Liver (tissue), 3 donors: ENCODE measurements around the gene MCF2L2.

Experiments used
- ATF3 ChIP-seq: IDR thresholded peaks from 2 replicates; pipeline ENCODE4 v1.6.1; 2016; ENCODE audit warnings: antibody characterized with exemption
- EGR1 ChIP-seq, 2 donors: IDR thresholded peaks; 2 replicates each; pipeline ENCODE4 v1.6.1; 2016 to 2018; ENCODE audit warnings: antibody characterized with exemption in 2 of 2, low read depth in 2 of 2
- GABPA ChIP-seq, 2 donors: IDR thresholded peaks in 1 of 2; conservative IDR thresholded peaks in 1 of 2; 2 replicates each; pipeline ENCODE4 v1.6.1; 2016; ENCODE audit warnings: antibody characterized with exemption in 2 of 2, mild to moderate bottlenecking in 1 of 2, moderate library complexity in 1 of 2
- JUND ChIP-seq, 2 donors: IDR thresholded peaks; 2 replicates each; pipeline ENCODE4 v1.6.1; 2016; ENCODE audit warnings: antibody characterized with exemption in 2 of 2
- MAX ChIP-seq: IDR thresholded peaks from 2 replicates; pipeline ENCODE4 v1.6.1; 2016; ENCODE audit warnings: antibody characterized with exemption
- NR2F2 ChIP-seq: IDR thresholded peaks from 2 replicates; pipeline ENCODE4 v1.6.1; 2016; ENCODE audit warnings: antibody characterized with exemption
- RAD21 ChIP-seq, 2 donors: IDR thresholded peaks; 2 replicates each; pipeline ENCODE4 v1.6.1; 2016; ENCODE audit warnings: antibody characterized with exemption in 2 of 2, mild to moderate bottlenecking in 2 of 2
- REST ChIP-seq: IDR thresholded peaks from 2 replicates; pipeline ENCODE4 v1.6.1; 2016; ENCODE audit warnings: antibody characterized with exemption, mild to moderate bottlenecking
- RXRA ChIP-seq, 2 donors: IDR thresholded peaks; 2 replicates each; pipeline ENCODE4 v1.6.1; 2017 to 2018; ENCODE audit warnings: antibody characterized with exemption in 2 of 2, mild to moderate bottlenecking in 1 of 2
- SP1 ChIP-seq: IDR thresholded peaks from 2 replicates; pipeline ENCODE4 v1.6.1; 2018; ENCODE audit warnings: antibody characterized with exemption, mild to moderate bottlenecking
- TAF1 ChIP-seq: conservative IDR thresholded peaks from 2 replicates; pipeline ENCODE4 v1.6.1; 2016; ENCODE audit warnings: antibody characterized with exemption, mild to moderate bottlenecking
- YY1 ChIP-seq: IDR thresholded peaks from 2 replicates; pipeline ENCODE4 v1.6.1; 2016; ENCODE audit warnings: antibody characterized with exemption, mild to moderate bottlenecking
- ZBTB33 ChIP-seq: IDR thresholded peaks from 2 replicates; pipeline ENCODE4 v1.6.1; 2016; ENCODE audit warnings: antibody characterized with exemption
- TF ChIP-seq, protein P1 (sequence below): fragments of 150-350 bp; IDR thresholded peaks from 2 replicates; pipeline ENCODE4 v1.5.1; 2017; ENCODE audit warnings: improper control_type of control experiment, low read depth, low read length; ENCODE audit not compliant: missing input control
- donor health status: healthy.
- donor health status: healthy.

DNA sequence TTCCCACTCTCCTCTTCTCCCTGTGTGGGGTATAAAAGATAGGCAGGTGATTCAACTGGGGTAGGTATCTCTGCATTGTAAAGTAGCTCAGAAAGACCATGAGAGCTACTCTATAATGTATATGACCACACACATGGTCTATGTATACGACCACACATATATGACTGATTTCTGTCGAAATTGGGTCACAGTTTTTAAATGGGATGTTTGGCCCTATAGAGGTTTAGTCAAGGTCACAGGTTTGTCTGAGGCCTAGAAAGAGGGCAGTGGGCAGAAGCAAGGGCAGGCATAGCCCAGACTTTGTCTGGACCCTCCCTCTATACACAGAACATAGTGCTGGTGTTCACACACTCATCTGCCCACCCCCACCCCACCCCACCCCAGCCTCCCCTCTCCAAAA, 270.3 kb downstream of the MCF2L2 start:
- TF ChIP-seq, protein P1, sequence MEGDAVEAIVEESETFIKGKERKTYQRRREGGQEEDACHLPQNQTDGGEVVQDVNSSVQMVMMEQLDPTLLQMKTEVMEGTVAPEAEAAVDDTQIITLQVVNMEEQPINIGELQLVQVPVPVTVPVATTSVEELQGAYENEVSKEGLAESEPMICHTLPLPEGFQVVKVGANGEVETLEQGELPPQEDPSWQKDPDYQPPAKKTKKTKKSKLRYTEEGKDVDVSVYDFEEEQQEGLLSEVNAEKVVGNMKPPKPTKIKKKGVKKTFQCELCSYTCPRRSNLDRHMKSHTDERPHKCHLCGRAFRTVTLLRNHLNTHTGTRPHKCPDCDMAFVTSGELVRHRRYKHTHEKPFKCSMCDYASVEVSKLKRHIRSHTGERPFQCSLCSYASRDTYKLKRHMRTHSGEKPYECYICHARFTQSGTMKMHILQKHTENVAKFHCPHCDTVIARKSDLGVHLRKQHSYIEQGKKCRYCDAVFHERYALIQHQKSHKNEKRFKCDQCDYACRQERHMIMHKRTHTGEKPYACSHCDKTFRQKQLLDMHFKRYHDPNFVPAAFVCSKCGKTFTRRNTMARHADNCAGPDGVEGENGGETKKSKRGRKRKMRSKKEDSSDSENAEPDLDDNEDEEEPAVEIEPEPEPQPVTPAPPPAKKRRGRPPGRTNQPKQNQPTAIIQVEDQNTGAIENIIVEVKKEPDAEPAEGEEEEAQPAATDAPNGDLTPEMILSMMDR: no peak
- no peak for TF ChIP-seq RXRA (IDR thresholded peaks at IDR 0.05)
- TF ChIP-seq ATF3: no peak
- no peak for TF ChIP-seq MAX
- no peak for TF ChIP-seq YY1
- no peak for TF ChIP-seq JUND (IDR thresholded peaks at IDR 0.05)
- TF ChIP-seq TAF1: no peak
- TF ChIP-seq REST: no peak
- no peak for TF ChIP-seq SP1
- no peak for TF ChIP-seq RAD21 (IDR thresholded peaks at IDR 0.05)
- TF ChIP-seq GABPA (IDR thresholded peaks at IDR 0.05 in 1 of 2, conservative IDR thresholded peaks at IDR 0.05 in 1 of 2): no peak
- no peak for TF ChIP-seq ZBTB33
- no peak for TF ChIP-seq EGR1 (IDR thresholded peaks at IDR 0.05; ENCODE audit: low read depth in 2 of 2)
- TF ChIP-seq NR2F2: no peak
